Astrocyte of the cerebellum (primary cell): ENCODE results near the gene OTUB2.

Experiments used
- DNase-seq: peaks from one replicate; pipeline ENCODE4 v3.0.0-alpha.2; 2011; ENCODE audit warnings: low read depth
- H3K4me3 ChIP-seq: 2 replicates; pipeline ENCODE4 v1.5.1; 2011; ENCODE audit warnings: mild to moderate bottlenecking, low read depth, low read length, moderate library complexity
- CTCF ChIP-seq: IDR thresholded peaks from 2 replicates; pipeline ENCODE4 v1.5.1; 2012; ENCODE audit warnings: low read length, low read depth, moderate library complexity, mild to moderate bottlenecking; ENCODE audit errors: missing control alignments
- in situ Hi-C: cut with HindIII; loops from 2 replicates; pipeline ENCODE4 v1.10.0; 2017; ENCODE audit warnings: low sequenced_read_pairs

OTUB2 gene

GRCh38 chr14:94009767-94010166, 16.4 kb upstream of the OTUB2 start:
- DNase-seq = peak; percentile 73
- in situ Hi-C loops = no loop called here
- no peak overlapping the region for H3K4me3 ChIP-seq
- TF ChIP-seq CTCF = no peak

GRCh38 chr14:94010625-94011024, 15.5 kb upstream of the OTUB2 start:
- H3K4me3 ChIP-seq = no peak overlapping the region
- in situ Hi-C loops = no loop called here
- no peak for TF ChIP-seq CTCF
- no peak for DNase-seq

GRCh38 chr14:94011795-94012194, 14.3 kb upstream of the OTUB2 start:
- no peak for TF ChIP-seq CTCF
- in situ Hi-C loops = no loop called here
- no peak overlapping the region for H3K4me3 ChIP-seq
- DNase-seq = no peak

- no peak for TF ChIP-seq CTCF
- no peak for DNase-seq
These were observed 11.8 kb upstream of the OTUB2 start for GRCh38 chr14:94014382-94014781.

GRCh38 chr14:94015223-94015622, 10.9 kb upstream of the OTUB2 start:
- TF ChIP-seq CTCF = peak; percentile 13
- DNase-seq = no peak
- H3K4me3 ChIP-seq = no peak overlapping the region
- in situ Hi-C loops = loop anchor here (5.0 kb wide), 1 partner anchor 93 kb away; no protein-coding TSS in a partner anchor

More at GRCh38 chr14:94014382-94014781, 11.8 kb upstream of the OTUB2 start:
- in situ Hi-C loops = no loop called here
- H3K4me3 ChIP-seq = no peak overlapping the region

- H3K4me3 ChIP-seq = no peak overlapping the region
- no peak for TF ChIP-seq CTCF
- DNase-seq = no peak
- in situ Hi-C loops = loop anchor here (5.0 kb wide), 1 partner anchor 94 kb away; no protein-coding TSS in a partner anchor
These were observed 9.6 kb upstream of the OTUB2 start for GRCh38 chr14:94016446-94016976.
